Activated B cell treated with CpG ODN at 0.5 μM for 24 hours (primary cell): ENCODE data around the gene ZNF35. TPM values are rescaled to one million over a fixed set of nuclear protein-coding genes. Genes with fewer than 3 reads are reported as not detected.
"Not testable (repeated sequence)": the region's sequence is repeated elsewhere in the genome, so short reads cannot be mapped to it uniquely, and the experiment has no call there.

ENCODE experiments used
- ATAC-seq: fragments of 200-7000 bp; cut with Tn5 transposase; one replicate; pipeline ENCODE4 v1.10.0; 2021; ENCODE audit warnings: low read depth, mild to moderate bottlenecking, moderate library complexity
- CTCF ChIA-PET: fragments of 350-600 bp; sonication (Branson Sonifier 250); formaldehyde crosslinking; loops from one replicate; lab custom pipeline; 2021; ENCODE audit warnings: antibody characterized with exemption; lab: Charles Lee
- POLR2A ChIA-PET: fragments of 350-600 bp; sonication (Branson Sonifier 250); formaldehyde crosslinking; loops from one replicate; lab custom pipeline; 2021; ENCODE audit warnings: antibody characterized with exemption; lab: Charles Lee
- DNase-seq: peaks from one replicate; pipeline ENCODE4 v3.0.0; 2022
- H3K27ac Mint-ChIP-seq: one replicate; pipeline ENCODE4 v1.8.0; 2020; ENCODE audit warnings: mixed read lengths
- H3K27me3 Mint-ChIP-seq: one replicate; pipeline ENCODE4 v1.8.0; 2021; ENCODE audit warnings: mixed read lengths
- H3K36me3 Mint-ChIP-seq: one replicate; pipeline ENCODE4 v1.8.0; 2021; ENCODE audit warnings: low read depth, mixed read lengths
- H3K4me1 Mint-ChIP-seq: one replicate; pipeline ENCODE4 v1.8.0; 2021; ENCODE audit warnings: mixed read lengths
- H3K4me3 Mint-ChIP-seq: one replicate; pipeline ENCODE4 v1.8.0; 2020; ENCODE audit warnings: mild to moderate bottlenecking, mixed read lengths
- H3K9me3 Mint-ChIP-seq: one replicate; pipeline ENCODE4 v1.8.0; 2020; ENCODE audit warnings: mixed read lengths
- intact Hi-C: fragments of 100-400 bp; cut with micrococcal nuclease; formaldehyde crosslinking; loops from one replicate; pipeline ENCODE4 v1.15.1; 2024
- total RNA-seq: library from RNA; stranded (reverse); gene quantifications from 2 replicates; pipeline ENCODE4 v1.2.3, GENCODE V29; 2022
- TF ChIP-seq, protein P1 (sequence below): fragments of 200-600 bp; IDR thresholded peaks from one replicate; pipeline ENCODE4 v1.8.0; 2022; ENCODE audit warnings: antibody characterized with exemption, mild to moderate bottlenecking

Gene ZNF35
- total RNA-seq, 1 donor from 2014 or later, result 17.5 TPM

DNA sequence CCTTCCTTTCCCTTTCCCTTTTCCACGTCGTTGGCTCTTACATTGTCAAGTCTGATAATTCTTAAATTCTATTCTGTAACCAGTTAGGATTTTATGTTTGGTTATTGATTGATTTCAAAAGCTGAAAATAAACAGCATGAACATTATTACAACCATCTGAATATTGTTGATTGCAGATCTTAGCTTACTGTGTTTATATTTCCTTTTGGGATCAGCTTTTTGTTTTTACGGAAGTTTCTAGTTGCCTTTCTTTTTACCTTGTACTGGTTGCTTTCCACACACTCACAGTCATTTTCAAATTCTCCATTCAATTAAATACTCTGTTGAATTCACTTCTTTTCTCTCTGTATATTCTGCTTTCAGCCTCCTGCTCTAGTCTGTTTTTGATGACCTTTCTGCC, 16.6 kb downstream of the ZNF35 start:
- Mint-ChIP-seq H3K4me3 (no peak overlapping the region), H3K27me3 (no peaks in the 10 kb centered on the region), H3K4me1 (no peaks in the 10 kb centered on the region), H3K36me3 (peaks cover 18% of the 10 kb centered on the region), H3K9me3 (peaks cover 13% of the 10 kb centered on the region), H3K27ac (no peak overlapping the region)
- ATAC-seq (no peak), DNase-seq (no peak)
- POLR2A ChIA-PET, result no interaction called here
- intact Hi-C loops, result no loop called here
- CTCF ChIA-PET, result no interaction called here
- TF ChIP-seq, protein P1, sequence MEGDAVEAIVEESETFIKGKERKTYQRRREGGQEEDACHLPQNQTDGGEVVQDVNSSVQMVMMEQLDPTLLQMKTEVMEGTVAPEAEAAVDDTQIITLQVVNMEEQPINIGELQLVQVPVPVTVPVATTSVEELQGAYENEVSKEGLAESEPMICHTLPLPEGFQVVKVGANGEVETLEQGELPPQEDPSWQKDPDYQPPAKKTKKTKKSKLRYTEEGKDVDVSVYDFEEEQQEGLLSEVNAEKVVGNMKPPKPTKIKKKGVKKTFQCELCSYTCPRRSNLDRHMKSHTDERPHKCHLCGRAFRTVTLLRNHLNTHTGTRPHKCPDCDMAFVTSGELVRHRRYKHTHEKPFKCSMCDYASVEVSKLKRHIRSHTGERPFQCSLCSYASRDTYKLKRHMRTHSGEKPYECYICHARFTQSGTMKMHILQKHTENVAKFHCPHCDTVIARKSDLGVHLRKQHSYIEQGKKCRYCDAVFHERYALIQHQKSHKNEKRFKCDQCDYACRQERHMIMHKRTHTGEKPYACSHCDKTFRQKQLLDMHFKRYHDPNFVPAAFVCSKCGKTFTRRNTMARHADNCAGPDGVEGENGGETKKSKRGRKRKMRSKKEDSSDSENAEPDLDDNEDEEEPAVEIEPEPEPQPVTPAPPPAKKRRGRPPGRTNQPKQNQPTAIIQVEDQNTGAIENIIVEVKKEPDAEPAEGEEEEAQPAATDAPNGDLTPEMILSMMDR, result no peak

DNA sequence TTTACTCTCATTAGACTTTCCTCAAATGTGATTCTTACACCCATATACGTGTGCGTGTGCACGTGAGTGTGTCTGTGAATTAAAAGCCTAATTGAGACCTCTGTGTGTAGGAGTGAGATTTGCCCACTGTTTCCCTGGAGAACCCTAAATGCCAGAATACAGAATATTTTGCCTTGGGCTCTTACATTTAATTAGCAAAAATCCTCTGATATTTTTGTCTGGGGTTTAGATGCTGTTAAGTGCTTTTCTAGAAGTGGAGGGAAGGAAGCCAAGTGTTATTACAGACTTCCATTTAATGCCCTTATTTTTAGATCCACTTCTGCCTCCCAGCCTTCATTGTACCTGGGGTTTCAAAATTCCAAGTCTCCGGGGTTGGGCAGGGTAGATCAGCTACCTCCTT, 17.8 kb downstream of the ZNF35 start:
- no peak overlapping the region for H3K27ac Mint-ChIP-seq
- POLR2A ChIA-PET, result no interaction called here
- H3K36me3 Mint-ChIP-seq, result peaks cover 6% of the 10 kb centered on the region
- peaks cover 8% of the 10 kb centered on the region for H3K9me3 Mint-ChIP-seq
- no peaks in the 10 kb centered on the region for H3K4me1 Mint-ChIP-seq
- TF ChIP-seq, protein P1, result no peak
- DNase-seq, result no peak
- H3K27me3 Mint-ChIP-seq, result no peaks in the 10 kb centered on the region
- intact Hi-C loops, result no loop called here
- ATAC-seq, result no peak
- H3K4me3 Mint-ChIP-seq, result no peak overlapping the region
- CTCF ChIA-PET, result no interaction called here

DNA sequence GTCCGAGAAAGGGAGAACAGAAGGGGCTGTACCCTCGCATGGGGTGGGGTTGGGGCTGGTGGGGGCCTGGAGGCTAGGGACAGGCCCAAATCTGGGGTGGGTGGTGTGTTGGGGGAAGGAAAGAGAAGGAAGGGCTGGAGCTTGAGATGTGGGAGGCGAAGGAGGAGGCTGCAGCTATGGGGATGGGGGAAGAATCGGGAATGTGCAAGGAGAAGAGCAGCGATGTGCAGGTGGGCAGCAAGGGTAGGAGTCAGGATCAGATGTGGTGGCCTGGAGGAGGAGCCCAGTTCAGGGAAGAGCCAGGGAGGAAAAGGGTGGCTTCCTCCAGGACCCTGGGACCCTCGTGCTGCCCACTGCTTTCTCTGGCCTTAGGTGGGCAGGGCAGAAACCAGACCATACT, 21.2 kb downstream of the ZNF35 start:
- no peak overlapping the region for H3K4me3 Mint-ChIP-seq
- no peaks in the 10 kb centered on the region for H3K36me3 Mint-ChIP-seq
- intact Hi-C loops, result no loop called here
- ChIA-PET CTCF (no interaction called here), POLR2A (no interaction called here)
- TF ChIP-seq, protein P1, result no peak
- DNase-seq (no peak), ATAC-seq (no peak)
- no peaks in the 10 kb centered on the region for H3K4me1 Mint-ChIP-seq
- H3K9me3 Mint-ChIP-seq, result peaks cover 15% of the 10 kb centered on the region
- no peak overlapping the region for H3K27ac Mint-ChIP-seq
- no peaks in the 10 kb centered on the region for H3K27me3 Mint-ChIP-seq

DNA sequence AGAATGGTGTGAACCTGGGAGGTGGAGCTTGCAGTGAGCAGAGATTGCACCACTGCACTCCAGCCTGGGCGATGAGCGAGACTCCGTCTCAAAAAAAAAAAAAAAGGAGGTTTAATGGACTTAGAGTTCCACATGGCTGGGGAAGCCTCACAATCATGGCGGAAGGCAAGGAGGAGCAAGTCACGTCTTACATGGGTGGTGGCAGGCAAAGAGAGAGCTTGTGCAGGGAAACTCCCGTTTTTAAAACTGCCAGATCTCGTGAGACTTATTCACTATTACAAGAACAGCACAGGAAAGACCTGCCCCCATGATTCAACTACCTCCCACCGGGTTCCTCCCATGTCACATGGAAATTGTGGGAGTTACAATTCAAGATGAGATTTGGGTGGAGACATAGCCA, 24.9 kb downstream of the ZNF35 start:
- H3K27ac Mint-ChIP-seq, ATAC-seq, intact Hi-C loops, H3K9me3 Mint-ChIP-seq, CTCF ChIA-PET, H3K4me3 Mint-ChIP-seq, H3K27me3 Mint-ChIP-seq, H3K36me3 Mint-ChIP-seq, DNase-seq, H3K4me1 Mint-ChIP-seq, POLR2A ChIA-PET: not testable (repeated sequence)

DNA sequence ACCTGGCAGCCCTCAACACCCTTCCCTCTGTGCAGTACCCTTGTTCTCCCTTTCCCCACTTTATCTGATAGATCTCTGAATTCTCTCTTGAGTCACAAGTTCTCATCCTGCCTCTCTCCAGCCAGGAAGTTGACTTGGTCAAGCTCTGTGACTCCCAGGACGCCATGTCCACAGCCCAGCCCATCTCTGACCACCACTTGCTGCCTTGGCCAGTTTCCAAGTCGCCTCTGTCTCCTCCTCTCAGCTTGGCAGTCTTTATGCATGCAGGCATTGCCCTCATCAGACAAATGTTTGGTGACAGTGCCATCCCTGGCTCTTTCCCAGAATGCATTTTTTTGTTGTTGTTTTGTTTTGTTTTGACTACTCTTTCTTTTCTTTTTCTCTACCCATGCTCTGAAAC, 25.7 kb downstream of the ZNF35 start:
- H3K36me3 Mint-ChIP-seq, result no peaks in the 10 kb centered on the region
- no peak overlapping the region for H3K27ac Mint-ChIP-seq
- H3K9me3 Mint-ChIP-seq, result peaks cover 9% of the 10 kb centered on the region
- no peak for ATAC-seq
- H3K4me1 Mint-ChIP-seq, result no peaks in the 10 kb centered on the region
- TF ChIP-seq, protein P1, result no peak
- no peak for DNase-seq
- ChIA-PET CTCF (no interaction called here), POLR2A (no interaction called here)
- no peaks in the 10 kb centered on the region for H3K27me3 Mint-ChIP-seq
- intact Hi-C loops, result no loop called here
- no peak overlapping the region for H3K4me3 Mint-ChIP-seq

DNA sequence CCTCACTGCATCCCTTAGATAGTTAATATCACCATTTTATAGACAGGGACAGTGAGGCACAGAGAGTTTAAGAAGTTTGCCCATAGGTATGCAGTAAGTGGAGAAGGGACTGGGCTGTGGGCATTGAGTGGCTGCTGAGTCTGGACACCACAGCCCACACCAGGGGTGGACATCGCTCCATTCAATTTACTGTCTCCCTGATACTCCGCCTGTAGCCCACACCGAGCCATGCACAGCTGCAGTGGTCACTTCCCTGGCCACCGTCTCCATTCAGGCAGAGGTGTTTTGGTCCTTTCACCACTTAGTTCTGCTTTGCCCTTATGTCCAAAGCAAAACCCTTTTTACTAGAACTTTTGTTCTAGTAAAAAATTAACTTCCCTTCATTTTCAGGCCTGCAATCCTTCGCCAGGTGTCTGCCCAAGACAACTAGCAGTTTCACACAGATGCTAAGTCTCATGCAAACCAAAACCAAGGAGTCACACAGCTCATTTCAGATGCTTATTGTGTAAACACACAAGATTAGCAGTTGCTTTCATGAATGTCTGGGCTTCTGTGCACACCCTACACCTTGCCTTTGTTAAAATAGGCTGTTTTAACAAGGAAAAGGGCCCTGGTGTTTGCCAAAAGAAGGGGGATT, 30.1 kb downstream of the ZNF35 start:
- Mint-ChIP-seq H3K4me1 (no peaks in the 10 kb centered on the region), H3K27me3 (no peaks in the 10 kb centered on the region), H3K36me3 (peaks cover 20% of the 10 kb centered on the region), H3K4me3 (no peak overlapping the region), H3K9me3 (peaks cover 12% of the 10 kb centered on the region), H3K27ac (no peak overlapping the region)
- CTCF ChIA-PET, result no interaction called here
- ATAC-seq, result no peak
- no peak for DNase-seq
- TF ChIP-seq, protein P1, result no peak
- POLR2A ChIA-PET, result no interaction called here
- intact Hi-C loops, result no loop called here
